Hepatocyte (in vitro differentiated cells): ENCODE data around the gene OPRM1. TPM values are rescaled to one million over a fixed set of nuclear protein-coding genes. Genes with fewer than 3 reads are reported as not detected.

Source experiments
- DNase-seq: peaks from one replicate; pipeline ENCODE4 v3.0.0-alpha.2; 2016; ENCODE audit warnings: low spot score
- H2AFZ ChIP-seq: fragments of 200-600 bp; sonication (generic); 2 replicates; pipeline ENCODE4 v1.6.0; 2016; ENCODE audit warnings: antibody characterized with exemption, mild to moderate bottlenecking
- H3K27ac ChIP-seq: fragments of 200-600 bp; sonication (generic); 2 replicates; pipeline ENCODE4 v1.5.1; 2016; ENCODE audit warnings: mild to moderate bottlenecking
- H3K27me3 ChIP-seq: fragments of 200-600 bp; sonication (generic); 2 replicates; pipeline ENCODE4 v1.6.1; 2016
- H3K36me3 ChIP-seq: fragments of 200-600 bp; sonication (generic); replicated peaks from 2 replicates; pipeline ENCODE4 v1.5.1; 2016; ENCODE audit warnings: low read depth; ENCODE audit not compliant: insufficient read depth
- H3K4me1 ChIP-seq: fragments of 200-600 bp; sonication (generic); 2 replicates; pipeline ENCODE4 v1.5.1; 2016; ENCODE audit warnings: mild to moderate bottlenecking, moderate library complexity; ENCODE audit not compliant: insufficient read depth
- H3K4me2 ChIP-seq: fragments of 200-600 bp; sonication (generic); 2 replicates; pipeline ENCODE4 v1.6.0; 2016
- H3K4me3 ChIP-seq: fragments of 200-600 bp; sonication (generic); 2 replicates; pipeline ENCODE4 v1.5.1; 2016; ENCODE audit warnings: mild to moderate bottlenecking
- H3K79me2 ChIP-seq: fragments of 200-600 bp; sonication (generic); 2 replicates; pipeline ENCODE4 v1.6.0; 2017; ENCODE audit warnings: mild to moderate bottlenecking
- H3K9me2 ChIP-seq: fragments of 200-600 bp; sonication (generic); replicated peaks from 2 replicates; pipeline ENCODE4 v1.6.0; 2017; ENCODE audit warnings: mild to moderate bottlenecking; ENCODE audit not compliant: insufficient read depth
- H3K9me3 ChIP-seq: fragments of 200-600 bp; sonication (generic); 2 replicates; pipeline ENCODE4 v1.5.1; 2016; ENCODE audit warnings: low read depth, mild to moderate bottlenecking
- H4K20me1 ChIP-seq: fragments of 200-600 bp; sonication (generic); 2 replicates; pipeline ENCODE4 v1.6.0; 2016; ENCODE audit warnings: mild to moderate bottlenecking; ENCODE audit not compliant: insufficient read depth, poor library complexity, severe bottlenecking
- EZH2 ChIP-seq: fragments of 200-600 bp; sonication (generic); IDR thresholded peaks from 2 replicates; pipeline ENCODE4 v1.6.1; 2016; ENCODE audit warnings: antibody characterized with exemption, mild to moderate bottlenecking, borderline replicate concordance
- EZH2phosphoT487 ChIP-seq: fragments of 200-600 bp; sonication (generic); IDR thresholded peaks from one replicate; pipeline ENCODE4 v1.6.1; 2018; ENCODE audit warnings: antibody characterized with exemption, mild to moderate bottlenecking, low read depth, moderate library complexity; ENCODE audit not compliant: unreplicated experiment, severe bottlenecking
- WGBS: methylation state at CpG from one replicate; pipeline ENCODE4 v1.1.6; 2016; ENCODE audit warnings: low lambda C conversion rate; ENCODE audit errors: missing lambda C conversion rate; 5-methylcytosine and 5-hydroxymethylcytosine counted together
- polyA plus RNA-seq: library from polyadenylated mRNA; unstranded; fragments of >200 nt; fragmentation: Nextera tagmentation; extraction: Ambion mirVana; gene quantifications from 2 replicates; pipeline ENCODE4 v1.2.1, GENCODE V29; 2016
- total RNA-seq: library from RNA; depleted of rRNA; stranded (reverse); fragments of >200 nt; gene quantifications from 2 replicates; pipeline ENCODE4 v1.2.3, GENCODE V29; 2014
- TF ChIP-seq, protein P1 (sequence below): fragments of 200-600 bp; sonication (generic); IDR thresholded peaks from 2 replicates; pipeline ENCODE4 v1.5.1; 2016; ENCODE audit warnings: antibody characterized with exemption, mild to moderate bottlenecking; ENCODE audit not compliant: poor library complexity

The OPRM1 gene
- total and polyA plus RNA-seq, 2 experiments from 2014 or later = not detected

DNA sequence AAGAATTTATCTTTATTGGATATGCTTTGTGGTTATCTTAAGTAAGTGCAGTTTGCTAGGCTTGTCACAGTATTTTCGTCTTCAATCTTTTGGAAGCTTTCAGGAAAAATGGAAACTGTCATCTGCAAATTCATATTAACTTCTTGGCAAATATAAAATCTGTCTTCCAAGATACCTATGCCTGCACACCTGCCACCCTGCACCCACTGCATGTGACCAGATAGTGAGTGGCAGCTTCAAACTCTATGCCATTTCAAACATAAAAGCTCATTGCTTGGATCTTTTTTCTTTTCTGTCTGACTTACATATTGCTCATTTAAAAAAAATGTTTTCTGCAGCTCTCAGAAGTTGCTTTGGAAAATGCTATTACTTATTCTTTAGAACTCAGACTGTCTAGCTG, 14.1 kb downstream of the OPRM1 start:
- Histone ChIP-seq H3K4me3 (no peak overlapping the region), H3K79me2 (no peaks in the 10 kb centered on the region), H3K36me3 (no peaks in the 10 kb centered on the region), H3K4me1 (no peaks in the 10 kb centered on the region), H3K9me2 (no peaks in the 10 kb centered on the region), H2AFZ (no peak overlapping the region), H3K27ac (no peak overlapping the region), H3K4me2 (no peak overlapping the region), H4K20me1 (no peaks in the 10 kb centered on the region), H3K27me3 (no peaks in the 10 kb centered on the region), H3K9me3 (no peaks in the 10 kb centered on the region)
- 26% methylated on average over 1 of the region's 1 CpG for WGBS
- DNase-seq = no peak
- TF ChIP-seq EZH2phosphoT487 (no peak), EZH2 (no peak)
- TF ChIP-seq, protein P1, sequence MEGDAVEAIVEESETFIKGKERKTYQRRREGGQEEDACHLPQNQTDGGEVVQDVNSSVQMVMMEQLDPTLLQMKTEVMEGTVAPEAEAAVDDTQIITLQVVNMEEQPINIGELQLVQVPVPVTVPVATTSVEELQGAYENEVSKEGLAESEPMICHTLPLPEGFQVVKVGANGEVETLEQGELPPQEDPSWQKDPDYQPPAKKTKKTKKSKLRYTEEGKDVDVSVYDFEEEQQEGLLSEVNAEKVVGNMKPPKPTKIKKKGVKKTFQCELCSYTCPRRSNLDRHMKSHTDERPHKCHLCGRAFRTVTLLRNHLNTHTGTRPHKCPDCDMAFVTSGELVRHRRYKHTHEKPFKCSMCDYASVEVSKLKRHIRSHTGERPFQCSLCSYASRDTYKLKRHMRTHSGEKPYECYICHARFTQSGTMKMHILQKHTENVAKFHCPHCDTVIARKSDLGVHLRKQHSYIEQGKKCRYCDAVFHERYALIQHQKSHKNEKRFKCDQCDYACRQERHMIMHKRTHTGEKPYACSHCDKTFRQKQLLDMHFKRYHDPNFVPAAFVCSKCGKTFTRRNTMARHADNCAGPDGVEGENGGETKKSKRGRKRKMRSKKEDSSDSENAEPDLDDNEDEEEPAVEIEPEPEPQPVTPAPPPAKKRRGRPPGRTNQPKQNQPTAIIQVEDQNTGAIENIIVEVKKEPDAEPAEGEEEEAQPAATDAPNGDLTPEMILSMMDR = no peak

DNA sequence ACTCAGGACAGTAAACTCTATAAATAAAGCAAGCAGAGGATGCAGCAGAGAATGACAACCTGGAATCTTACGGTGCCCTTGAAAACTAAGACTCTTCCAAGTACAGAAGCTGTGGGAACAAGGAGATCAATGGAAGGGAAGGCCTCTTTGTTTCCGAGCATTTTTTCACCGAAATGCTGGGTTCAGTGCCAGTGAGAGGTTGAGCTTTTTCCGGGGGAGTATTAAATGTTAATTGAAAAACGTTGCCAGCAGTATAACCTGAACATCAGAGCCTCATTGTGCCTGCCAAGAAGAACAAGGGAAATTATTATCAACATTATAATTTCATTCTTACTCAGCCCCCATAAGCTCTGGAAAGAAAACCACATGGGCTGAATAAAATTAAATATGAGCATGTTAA, 17.5 kb downstream of the OPRM1 start:
- no peak for DNase-seq
- no peaks in the 10 kb centered on the region for H3K9me2 ChIP-seq
- no peaks in the 10 kb centered on the region for H3K27me3 ChIP-seq
- H3K4me1 ChIP-seq = no peaks in the 10 kb centered on the region
- H2AFZ ChIP-seq = no peak overlapping the region
- no peaks in the 10 kb centered on the region for H3K9me3 ChIP-seq
- no peaks in the 10 kb centered on the region for H4K20me1 ChIP-seq
- no peak for TF ChIP-seq EZH2phosphoT487
- no peak for TF ChIP-seq EZH2
- TF ChIP-seq, protein P1 = no peak
- H3K27ac ChIP-seq = no peak overlapping the region
- H3K4me3 ChIP-seq = no peak overlapping the region
- 70% methylated on average over 5 of the region's 5 CpGs for WGBS
- H3K4me2 ChIP-seq = no peak overlapping the region
- H3K36me3 ChIP-seq = no peaks in the 10 kb centered on the region
- no peaks in the 10 kb centered on the region for H3K79me2 ChIP-seq

DNA sequence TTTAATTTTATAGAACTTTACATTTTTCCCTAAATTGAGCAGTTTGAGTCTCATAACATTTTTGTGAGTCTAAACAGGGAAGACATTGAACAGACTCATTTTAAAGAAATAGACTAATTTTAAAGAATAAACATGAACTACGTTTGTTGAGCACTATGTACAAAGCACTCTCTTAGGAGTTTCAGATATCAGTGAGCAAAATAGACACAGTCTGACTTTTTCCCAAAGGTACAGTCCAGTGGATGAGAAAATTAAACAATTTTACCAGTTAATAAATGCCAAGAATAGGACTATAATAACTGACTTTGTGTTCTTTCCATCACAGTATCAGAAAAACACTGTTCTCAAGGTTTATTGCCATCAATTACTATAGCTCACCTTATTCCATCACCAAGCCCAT, 18.1 kb downstream of the OPRM1 start:
- no peaks in the 10 kb centered on the region for H3K36me3 ChIP-seq
- no peak overlapping the region for H3K4me2 ChIP-seq
- no peaks in the 10 kb centered on the region for H3K9me2 ChIP-seq
- no peak for TF ChIP-seq EZH2
- TF ChIP-seq, protein P1 = no peak
- no peak for TF ChIP-seq EZH2phosphoT487
- no peak overlapping the region for H3K4me3 ChIP-seq
- DNase-seq = no peak
- H3K27me3 ChIP-seq = no peaks in the 10 kb centered on the region
- no peaks in the 10 kb centered on the region for H4K20me1 ChIP-seq
- H3K79me2 ChIP-seq = no peaks in the 10 kb centered on the region
- no peaks in the 10 kb centered on the region for H3K9me3 ChIP-seq
- H3K27ac ChIP-seq = no peak overlapping the region
- H3K4me1 ChIP-seq = no peaks in the 10 kb centered on the region
- H2AFZ ChIP-seq = no peak overlapping the region
- 36% methylated on average over 1 of the region's 1 CpG for WGBS
